Neuronal stem cell (in vitro differentiated cells): ENCODE measurements around the gene TSSK6.

Source experiments
- DNase-seq: peaks from one replicate; pipeline ENCODE4 v3.0.0-alpha.2; 2013; ENCODE audit warnings: low spot score
- H2AFZ ChIP-seq: one replicate; pipeline ENCODE4 v1.6.1; 2013; ENCODE audit warnings: mild to moderate bottlenecking, low read length, inconsistent platforms
- H2AK5ac ChIP-seq: 2 replicates; pipeline ENCODE4 v1.6.1; 2013; ENCODE audit warnings: low read depth, mild to moderate bottlenecking, inconsistent platforms, low read length, moderate library complexity, mixed read lengths
- H2BK120ac ChIP-seq: 2 replicates; pipeline ENCODE4 v1.6.1; 2013; ENCODE audit warnings: low read depth, mild to moderate bottlenecking, inconsistent platforms, low read length, moderate library complexity, mixed read lengths
- H2BK12ac ChIP-seq: one replicate; pipeline ENCODE4 v1.6.1; 2013; ENCODE audit warnings: low read length, inconsistent platforms
- H2BK15ac ChIP-seq: 2 replicates; pipeline ENCODE4 v1.6.1; 2013; ENCODE audit warnings: mild to moderate bottlenecking, low read length, inconsistent platforms, mixed read lengths
- H2BK5ac ChIP-seq: one replicate; pipeline ENCODE4 v1.6.1; 2013; ENCODE audit warnings: inconsistent platforms, mild to moderate bottlenecking, low read length, moderate library complexity
- H3K14ac ChIP-seq: one replicate; pipeline ENCODE4 v1.6.1; 2013; ENCODE audit warnings: low read length, inconsistent platforms
- H3K18ac ChIP-seq: 2 replicates; pipeline ENCODE4 v1.6.1; 2013; ENCODE audit warnings: low read length, inconsistent platforms
- H3K23ac ChIP-seq: 2 replicates; pipeline ENCODE4 v1.6.1; 2013; ENCODE audit warnings: low read depth, mild to moderate bottlenecking, mixed read lengths, low read length, inconsistent platforms; ENCODE audit not compliant: poor library complexity
- H3K27ac ChIP-seq: replicated peaks from 3 replicates; pipeline ENCODE4 v1.5.1; 2013; ENCODE audit warnings: low read length, inconsistent platforms
- H3K27me3 ChIP-seq, 3 experiments: 2 replicates each; pipeline ENCODE4 v1.6.1; 2013; ENCODE audit warnings: low read length in 3 of 3, mild to moderate bottlenecking in 2 of 3, inconsistent platforms in 1 of 3, low read depth in 1 of 3, mixed read lengths in 1 of 3, moderate library complexity in 1 of 3; ENCODE audit not compliant: control insufficient read depth in 3 of 3, insufficient read depth in 3 of 3
- H3K36me3 ChIP-seq, 2 donors: replicated peaks in 1 of 2; 2 replicates each; pipeline ENCODE4 v1.6.1; 2013; ENCODE audit warnings: low read length in 2 of 2; ENCODE audit not compliant: control insufficient read depth in 2 of 2, insufficient read depth in 2 of 2
- H3K4ac ChIP-seq: 2 replicates; pipeline ENCODE4 v1.6.1; 2013; ENCODE audit warnings: inconsistent platforms, mild to moderate bottlenecking, low read length, moderate library complexity
- H3K4me1 ChIP-seq, 2 donors: 1 replicate in 1 of 2; 2 replicates in 1 of 2; pipeline ENCODE4 v1.6.1; 2013; ENCODE audit warnings: low read length in 2 of 2, low read depth in 1 of 2; ENCODE audit not compliant: control insufficient read depth in 2 of 2, insufficient read depth in 1 of 2
- H3K4me2 ChIP-seq: one replicate; pipeline ENCODE4 v1.6.1; 2013; ENCODE audit warnings: mild to moderate bottlenecking, low read length, inconsistent platforms; ENCODE audit not compliant: insufficient read depth, poor library complexity, severe bottlenecking
- H3K4me3 ChIP-seq, 2 donors: 2 replicates each; pipeline ENCODE4 v1.5.1; 2013; ENCODE audit warnings: low read length in 2 of 2, mild to moderate bottlenecking in 2 of 2, inconsistent platforms in 1 of 2, moderate library complexity in 1 of 2
- H3K79me1 ChIP-seq: one replicate; pipeline ENCODE4 v1.6.1; 2013; ENCODE audit warnings: low read depth, mild to moderate bottlenecking, inconsistent platforms, low read length, moderate library complexity
- H3K9ac ChIP-seq: one replicate; pipeline ENCODE4 v1.6.1; 2013; ENCODE audit warnings: mild to moderate bottlenecking, low read depth, low read length, inconsistent platforms; ENCODE audit not compliant: poor library complexity
- H3K9me3 ChIP-seq, 2 donors: replicated peaks in 1 of 2; 2 replicates each; pipeline versions ENCODE3 to v1.6.1; 2013; ENCODE audit warnings: low read length in 2 of 2, mild to moderate bottlenecking in 2 of 2, inconsistent platforms in 1 of 2, low read depth in 1 of 2, mixed read lengths in 1 of 2, moderate library complexity in 1 of 2; ENCODE audit not compliant: control insufficient read depth in 2 of 2, insufficient read depth in 1 of 2
- H4K8ac ChIP-seq: one replicate; pipeline ENCODE4 v1.6.1; 2013; ENCODE audit warnings: low read depth, mild to moderate bottlenecking, inconsistent platforms, low read length, moderate library complexity
- H4K91ac ChIP-seq: one replicate; pipeline ENCODE4 v1.6.1; 2013; ENCODE audit warnings: low read length, low read depth, mild to moderate bottlenecking, inconsistent platforms; ENCODE audit not compliant: poor library complexity
- WGBS, 2 donors: extraction: QIAGEN DNeasy Blood & Tissue Kit; methylation state at CpG; one replicate each; pipeline ENCODE4 v1.1.7; 2013; ENCODE audit warnings: missing lambda C conversion rate in 2 of 2, mixed read lengths in 1 of 2; ENCODE audit not compliant: insufficient read length in 2 of 2, insufficient replicate concordance in 1 of 2; ENCODE audit errors: extremely low coverage in 2 of 2; 5-methylcytosine and 5-hydroxymethylcytosine counted together

The TSSK6 gene

DNA sequence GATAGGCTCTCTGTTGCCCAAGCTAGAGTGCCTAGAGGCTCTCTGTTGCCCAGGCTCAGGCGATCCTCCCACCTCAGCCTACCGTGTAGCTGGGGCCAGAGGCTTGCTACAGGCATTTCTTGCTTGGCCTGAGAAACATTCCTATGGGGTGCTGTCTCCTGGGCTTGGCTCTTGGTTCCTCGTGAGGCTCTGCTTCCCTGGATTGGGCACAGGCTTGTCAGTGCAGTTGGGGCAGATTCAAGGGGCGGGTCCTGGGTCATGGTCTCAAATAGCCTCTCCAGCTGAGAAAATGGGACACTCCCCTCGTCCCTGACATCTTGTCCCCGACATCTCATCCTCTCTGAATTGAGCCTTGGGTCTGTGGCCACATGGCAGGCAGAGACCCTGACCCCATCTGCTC is 4.9 kb downstream of the TSSK6 start:
- peak overlapping the region; percentile 28 for H3K18ac ChIP-seq
- H3K27me3 ChIP-seq = no peaks in the 10 kb centered on the region
- H2AK5ac ChIP-seq = no peak overlapping the region
- H2BK120ac ChIP-seq = no peak overlapping the region
- H3K4me2 ChIP-seq = no peak overlapping the region
- WGBS, 2 donors = no CpG with 5 or more reads among the region's 6 CpGs
- H4K91ac ChIP-seq = no peak overlapping the region
- H3K9me3 ChIP-seq = peaks cover 5% of the 10 kb centered on the region in 2 donors
- H3K27ac ChIP-seq = no peak overlapping the region
- no peak overlapping the region for H2BK12ac ChIP-seq
- H3K23ac ChIP-seq = no peak overlapping the region
- DNase-seq = no peak
- no peak overlapping the region for H3K4ac ChIP-seq
- no peak overlapping the region for H2AFZ ChIP-seq
- H3K14ac ChIP-seq = no peak overlapping the region
- no peak overlapping the region for H2BK5ac ChIP-seq
- H3K4me1 ChIP-seq = peaks cover 0 to 2% of the 10 kb centered on the region in 2 donors
- no peak overlapping the region for H2BK15ac ChIP-seq
- no peak overlapping the region for H3K4me3 ChIP-seq
- H3K9ac ChIP-seq = no peak overlapping the region
- no peak overlapping the region for H4K8ac ChIP-seq
- H3K36me3 ChIP-seq = peaks cover 12 to 35% of the 10 kb centered on the region in 2 donors
- H3K79me1 ChIP-seq = peaks cover 5% of the 10 kb centered on the region

DNA sequence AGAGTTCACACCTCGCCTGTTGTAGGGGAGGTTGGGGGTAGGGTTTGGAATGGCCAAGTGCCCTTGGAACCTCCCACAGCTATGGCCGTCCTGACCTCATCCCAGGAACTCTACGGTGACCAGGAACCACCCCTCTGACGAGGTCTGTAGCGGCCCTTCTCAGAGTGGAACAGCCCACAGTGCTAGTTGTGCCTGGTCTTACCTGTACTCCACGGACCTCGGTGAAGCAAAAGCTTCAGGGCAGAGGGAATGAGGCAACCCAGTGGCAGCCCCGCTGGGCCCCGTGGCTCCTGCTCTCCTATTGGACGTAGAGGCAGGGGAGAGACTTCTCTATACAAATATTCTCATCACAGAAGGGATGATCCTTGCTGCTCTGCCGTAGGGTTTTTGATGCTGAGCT is 7.1 kb downstream of the TSSK6 start:
- H3K4me2 ChIP-seq = no peak overlapping the region
- no peak overlapping the region for H2BK15ac ChIP-seq
- H2AFZ ChIP-seq = no peak overlapping the region
- H3K18ac ChIP-seq = peak overlapping the region; percentile 27
- no CpG with 5 or more reads among the region's 11 CpGs for WGBS, 2 donors
- H3K4me1 ChIP-seq = peaks cover 0 to 2% of the 10 kb centered on the region in 2 donors
- H3K9ac ChIP-seq = no peak overlapping the region
- H3K9me3 ChIP-seq = no peaks in the 10 kb centered on the region
- peaks cover 1% of the 10 kb centered on the region for H3K79me1 ChIP-seq
- no peak overlapping the region for H3K4me3 ChIP-seq
- H4K91ac ChIP-seq = no peak overlapping the region
- H3K23ac ChIP-seq = no peak overlapping the region
- H3K4ac ChIP-seq = no peak overlapping the region
- H3K36me3 ChIP-seq = peaks cover 29 to 57% of the 10 kb centered on the region in 2 donors
- H3K27me3 ChIP-seq = no peaks in the 10 kb centered on the region
- H2BK120ac ChIP-seq = no peak overlapping the region
- H2AK5ac ChIP-seq = no peak overlapping the region
- no peak overlapping the region for H2BK5ac ChIP-seq
- H4K8ac ChIP-seq = no peak overlapping the region
- no peak for DNase-seq
- H3K14ac ChIP-seq = no peak overlapping the region
- H3K27ac ChIP-seq = no peak overlapping the region
- no peak overlapping the region for H2BK12ac ChIP-seq

DNA sequence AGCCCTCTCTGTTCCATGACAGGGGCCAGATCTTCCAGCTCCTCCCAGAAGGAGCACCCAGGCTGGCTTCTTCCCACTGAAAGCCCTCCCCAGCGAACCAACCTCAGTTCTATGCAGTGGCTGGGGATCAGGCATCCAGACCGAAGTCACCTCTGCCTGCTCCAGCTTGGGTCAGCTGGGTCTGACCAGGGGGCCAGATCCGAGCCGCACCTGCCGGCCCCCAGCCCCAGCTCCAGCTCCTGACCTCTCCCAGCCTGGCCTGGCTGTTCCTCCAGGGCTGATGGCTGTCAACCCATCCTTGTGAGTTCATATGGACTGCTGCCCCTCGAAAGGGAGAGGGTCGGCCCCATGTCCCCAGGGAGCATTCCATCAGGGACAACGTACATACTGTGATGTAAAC is 8.0 kb downstream of the TSSK6 start:
- Histone ChIP-seq H3K27ac (no peak overlapping the region), H3K36me3 (peaks cover 35 to 66% of the 10 kb centered on the region in 2 donors)

DNA sequence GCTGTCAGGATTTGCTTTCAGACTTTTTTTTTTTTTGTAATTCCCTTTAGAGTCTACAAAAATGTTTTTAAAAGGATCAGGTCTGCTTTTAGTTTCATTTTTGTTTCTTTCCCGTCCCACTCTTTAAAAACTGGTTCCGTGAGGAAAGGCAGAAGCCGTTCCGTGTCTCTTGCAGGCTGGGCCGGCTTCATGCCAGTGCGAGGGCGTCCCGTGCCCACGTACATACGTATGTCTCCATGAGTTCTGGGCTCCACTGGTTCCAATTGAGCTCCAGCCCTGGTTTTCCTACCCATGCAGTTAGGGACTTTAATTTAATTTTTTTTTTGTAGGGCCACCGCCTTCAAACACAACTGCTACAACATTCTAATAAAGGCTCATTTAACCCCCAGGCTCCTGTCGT is 8.8 kb downstream of the TSSK6 start:
- no peak overlapping the region for H2BK15ac ChIP-seq
- no peak overlapping the region for H3K14ac ChIP-seq
- no peak overlapping the region for H2BK120ac ChIP-seq
- no peak overlapping the region for H4K91ac ChIP-seq
- H3K18ac ChIP-seq = no peak overlapping the region
- no peak overlapping the region for H2AK5ac ChIP-seq
- no CpG with 5 or more reads among the region's 12 CpGs for WGBS, 2 donors
- no peak for DNase-seq
- H3K27me3 ChIP-seq = no peaks in the 10 kb centered on the region
- peaks cover 1% of the 10 kb centered on the region for H3K79me1 ChIP-seq
- no peak overlapping the region for H3K4me2 ChIP-seq
- H2AFZ ChIP-seq = no peak overlapping the region
- peaks cover 0 to 2% of the 10 kb centered on the region in 2 donors for H3K4me1 ChIP-seq
- H3K9me3 ChIP-seq = no peaks in the 10 kb centered on the region
- H3K4me3 ChIP-seq = no peak overlapping the region
- H2BK12ac ChIP-seq = no peak overlapping the region
- no peak overlapping the region for H3K9ac ChIP-seq
- no peak overlapping the region for H4K8ac ChIP-seq
- H3K23ac ChIP-seq = no peak overlapping the region
- peaks cover 43 to 74% of the 10 kb centered on the region in 2 donors for H3K36me3 ChIP-seq
- no peak overlapping the region for H3K4ac ChIP-seq
- H3K27ac ChIP-seq = no peak overlapping the region
- H2BK5ac ChIP-seq = no peak overlapping the region

More for the DNA sequence above, 8.0 kb downstream of the TSSK6 start:
- H3K23ac ChIP-seq = no peak overlapping the region
- H3K4me1 ChIP-seq = peaks cover 0 to 2% of the 10 kb centered on the region in 2 donors
- H4K8ac ChIP-seq = no peak overlapping the region
- no peak overlapping the region for H3K4ac ChIP-seq
- H3K14ac ChIP-seq = no peak overlapping the region
- H2BK120ac ChIP-seq = no peak overlapping the region
- no peak overlapping the region for H2BK5ac ChIP-seq
- DNase-seq = no peak
- H4K91ac ChIP-seq = no peak overlapping the region
- H3K4me3 ChIP-seq = no peak overlapping the region
- H3K9me3 ChIP-seq = no peaks in the 10 kb centered on the region
- H2BK15ac ChIP-seq = no peak overlapping the region
- H2AFZ ChIP-seq = no peak overlapping the region
- H2BK12ac ChIP-seq = no peak overlapping the region
- H3K79me1 ChIP-seq = peaks cover 1% of the 10 kb centered on the region
- WGBS, 2 donors = no CpG with 5 or more reads among the region's 8 CpGs
- H3K27me3 ChIP-seq = no peaks in the 10 kb centered on the region
- no peak overlapping the region for H3K18ac ChIP-seq
- no peak overlapping the region for H2AK5ac ChIP-seq
- no peak overlapping the region for H3K4me2 ChIP-seq
- peak overlapping the region; percentile 30 for H3K9ac ChIP-seq
